ENCODE measurements around the gene ACVR1B.
A peak's percentile ranks its signal among the peaks of the same experiment; 100 is the strongest.

DNA sequence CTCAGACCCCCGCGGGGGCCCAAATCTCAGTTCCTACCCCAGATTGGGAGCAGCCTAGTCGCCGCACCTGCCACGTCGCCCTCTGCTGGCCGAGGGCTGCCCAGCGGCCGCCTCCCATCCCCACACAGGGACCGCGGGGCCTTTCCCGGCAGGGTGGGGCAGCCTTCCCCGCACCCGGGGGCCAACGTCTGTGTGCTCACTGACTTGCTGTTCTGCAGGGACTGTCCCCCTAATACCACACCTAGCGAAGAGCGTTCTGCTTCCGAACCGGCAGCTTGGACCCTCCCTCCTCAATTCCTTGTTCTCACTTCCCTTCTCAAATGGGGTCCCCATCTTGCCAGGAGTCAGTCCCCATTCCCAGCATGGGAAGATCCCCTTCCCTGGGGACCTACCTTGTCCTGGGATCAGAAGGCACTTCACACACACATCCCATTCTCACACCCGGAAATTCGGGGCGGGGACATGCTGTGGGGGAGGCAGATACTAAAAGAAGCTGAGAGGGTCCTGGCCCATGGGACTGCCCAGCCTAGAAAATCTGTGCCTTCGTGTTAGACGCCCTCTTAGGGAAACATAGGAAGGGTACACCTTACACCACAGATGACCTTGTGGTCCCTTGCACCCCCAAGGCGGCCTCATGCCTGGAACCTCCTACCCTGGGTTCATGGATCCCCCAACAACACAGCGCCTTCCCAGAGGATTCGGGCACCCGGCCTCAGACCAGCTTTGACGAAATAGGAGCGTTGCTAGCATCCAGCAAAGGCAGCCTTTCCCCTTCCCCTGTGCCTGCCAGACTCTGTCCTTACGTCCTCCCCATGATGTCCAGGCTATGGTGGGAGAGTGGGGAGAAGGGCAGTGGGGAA lies 27.8 kb upstream of the ACVR1B start:
- TF ChIP-seq, protein P1, sequence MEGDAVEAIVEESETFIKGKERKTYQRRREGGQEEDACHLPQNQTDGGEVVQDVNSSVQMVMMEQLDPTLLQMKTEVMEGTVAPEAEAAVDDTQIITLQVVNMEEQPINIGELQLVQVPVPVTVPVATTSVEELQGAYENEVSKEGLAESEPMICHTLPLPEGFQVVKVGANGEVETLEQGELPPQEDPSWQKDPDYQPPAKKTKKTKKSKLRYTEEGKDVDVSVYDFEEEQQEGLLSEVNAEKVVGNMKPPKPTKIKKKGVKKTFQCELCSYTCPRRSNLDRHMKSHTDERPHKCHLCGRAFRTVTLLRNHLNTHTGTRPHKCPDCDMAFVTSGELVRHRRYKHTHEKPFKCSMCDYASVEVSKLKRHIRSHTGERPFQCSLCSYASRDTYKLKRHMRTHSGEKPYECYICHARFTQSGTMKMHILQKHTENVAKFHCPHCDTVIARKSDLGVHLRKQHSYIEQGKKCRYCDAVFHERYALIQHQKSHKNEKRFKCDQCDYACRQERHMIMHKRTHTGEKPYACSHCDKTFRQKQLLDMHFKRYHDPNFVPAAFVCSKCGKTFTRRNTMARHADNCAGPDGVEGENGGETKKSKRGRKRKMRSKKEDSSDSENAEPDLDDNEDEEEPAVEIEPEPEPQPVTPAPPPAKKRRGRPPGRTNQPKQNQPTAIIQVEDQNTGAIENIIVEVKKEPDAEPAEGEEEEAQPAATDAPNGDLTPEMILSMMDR (IDR thresholded peaks at IDR 0.05) = peak; percentile 75
- TF ChIP-seq EZH2 (IDR thresholded peaks at IDR 0.05; ENCODE audit: borderline replicate concordance, insufficient read depth, low read depth, low read length, poor library complexity, severe bottlenecking) = no peak

All from B cell (primary cell).